GM12892 (cell line): Measurements from ENCODE around the gene BCAN.

Experiments used
- POLR2A ChIP-seq: IDR thresholded peaks from 2 replicates; pipeline ENCODE4 v1.6.1; 2011; ENCODE audit warnings: low read depth, low read length, control low read depth
- POLR2AphosphoS5 ChIP-seq: IDR thresholded peaks from 2 replicates; pipeline ENCODE4 v1.6.1; 2011; ENCODE audit warnings: low read depth, low read length, control low read depth
- TAF1 ChIP-seq: IDR thresholded peaks from 2 replicates; pipeline ENCODE4 v1.6.1; 2011; ENCODE audit warnings: low read depth, mild to moderate bottlenecking, control low read depth, low read length, borderline replicate concordance

GRCh38 chr1:156654700-156655099, 12.8 kb downstream of the BCAN start:
- TF ChIP-seq POLR2A (no peak), POLR2AphosphoS5 (no peak), TAF1 (no peak)
